NOMO-1 treated with DMSO at 0.1 percent for 48 hours (cell line): Measurements from ENCODE around the gene UBE2Q1.
"Not testable (repeated sequence)": the region's sequence is repeated elsewhere in the genome, so short reads cannot be mapped to it uniquely, and the experiment has no call there.

Experiments
- DNase-seq: peaks from one replicate; lab custom pipeline; 2025; ENCODE audit not compliant: unreplicated experiment; lab: John Stamatoyannopoulos, UW

The UBE2Q1 gene

DNA sequence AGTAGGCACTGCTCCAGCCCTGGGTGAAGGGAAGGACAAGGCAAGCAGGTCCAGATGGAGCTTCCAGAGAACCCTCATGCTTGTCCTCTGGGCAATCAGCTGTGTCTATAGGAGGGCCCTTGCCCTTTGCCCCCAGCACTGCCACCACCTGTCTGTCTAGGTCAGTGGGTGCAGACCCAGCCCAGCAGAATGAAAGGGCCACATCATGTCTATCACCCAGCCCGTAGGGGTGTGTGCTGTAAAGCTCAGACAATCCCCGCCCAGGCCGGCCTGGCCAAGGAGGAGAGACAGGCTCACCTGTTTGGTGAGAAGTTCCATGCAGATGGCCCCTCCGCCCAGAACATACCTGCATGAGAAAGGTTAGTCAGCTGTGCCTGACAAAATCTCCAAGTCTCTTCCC, 7.0 kb downstream of the UBE2Q1 start:
- DNase-seq, result no peak

DNA sequence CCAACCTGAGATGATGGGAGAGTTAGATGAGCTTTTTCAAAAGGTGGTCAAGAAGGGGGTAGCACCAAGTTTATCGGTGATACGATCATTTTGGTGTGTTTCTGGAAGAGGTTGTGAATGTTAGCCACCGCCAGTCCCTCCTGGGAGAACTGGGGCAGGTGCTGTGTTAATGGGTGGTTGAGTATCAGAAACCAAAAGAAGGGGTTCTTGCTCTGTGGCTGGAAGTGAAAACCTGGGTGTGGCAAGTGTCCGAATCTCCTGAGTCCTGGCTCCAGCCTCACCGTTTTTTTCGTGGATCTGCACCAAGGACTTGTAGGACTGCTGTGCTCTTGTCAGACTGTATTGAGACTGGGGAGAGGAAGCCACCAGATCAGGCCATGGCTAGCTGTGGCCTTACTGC, 7.8 kb downstream of the UBE2Q1 start:
- DNase-seq, result no peak

GRCh38 chr1:154550070-154550469, 8.4 kb downstream of the UBE2Q1 start:
- no peak for DNase-seq

GRCh38 chr1:154549202-154549770, 9.2 kb downstream of the UBE2Q1 start:
- DNase-seq, result no peak

- no peak for DNase-seq
These were observed 10.4 kb downstream of the UBE2Q1 start for GRCh38 chr1:154548028-154548427.

DNA sequence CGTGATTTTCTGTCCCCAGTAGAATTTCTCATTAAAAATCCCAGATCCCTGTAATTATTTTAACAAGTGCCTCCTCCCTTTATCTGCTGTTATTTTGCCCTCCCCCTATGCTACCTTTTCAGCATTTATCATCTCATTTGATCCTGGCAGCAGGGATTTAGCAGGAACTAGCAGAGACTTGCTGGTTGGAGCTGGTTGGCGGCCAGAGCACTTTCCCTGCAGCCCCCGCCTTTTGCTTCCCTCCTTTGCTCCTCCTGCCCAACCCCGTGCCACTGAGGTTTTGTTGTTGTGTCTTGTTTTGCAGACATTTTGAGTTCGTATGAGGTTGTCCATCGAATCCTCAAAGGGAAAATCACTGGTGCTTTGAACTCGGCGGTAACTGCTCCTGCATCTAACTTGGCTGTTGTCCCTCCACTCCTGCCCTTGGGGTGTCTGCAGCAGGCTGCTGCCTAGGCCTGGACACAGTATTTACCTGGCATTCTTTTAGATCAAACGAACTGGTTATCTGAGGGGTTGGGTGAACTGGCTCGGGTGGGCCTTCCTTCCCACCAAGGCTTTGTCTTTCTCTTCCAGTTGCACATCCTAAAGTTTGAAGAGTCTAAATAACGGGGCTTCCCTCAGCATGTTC, 11.2 kb downstream of the UBE2Q1 start:
- DNase-seq, result no peak

- peak; percentile 41 for DNase-seq
These were observed 12.0 kb downstream of the UBE2Q1 start for GRCh38 chr1:154546264-154547063.

- no peak for DNase-seq
These were observed 17.2 kb downstream of the UBE2Q1 start for GRCh38 chr1:154541231-154541630.

DNA sequence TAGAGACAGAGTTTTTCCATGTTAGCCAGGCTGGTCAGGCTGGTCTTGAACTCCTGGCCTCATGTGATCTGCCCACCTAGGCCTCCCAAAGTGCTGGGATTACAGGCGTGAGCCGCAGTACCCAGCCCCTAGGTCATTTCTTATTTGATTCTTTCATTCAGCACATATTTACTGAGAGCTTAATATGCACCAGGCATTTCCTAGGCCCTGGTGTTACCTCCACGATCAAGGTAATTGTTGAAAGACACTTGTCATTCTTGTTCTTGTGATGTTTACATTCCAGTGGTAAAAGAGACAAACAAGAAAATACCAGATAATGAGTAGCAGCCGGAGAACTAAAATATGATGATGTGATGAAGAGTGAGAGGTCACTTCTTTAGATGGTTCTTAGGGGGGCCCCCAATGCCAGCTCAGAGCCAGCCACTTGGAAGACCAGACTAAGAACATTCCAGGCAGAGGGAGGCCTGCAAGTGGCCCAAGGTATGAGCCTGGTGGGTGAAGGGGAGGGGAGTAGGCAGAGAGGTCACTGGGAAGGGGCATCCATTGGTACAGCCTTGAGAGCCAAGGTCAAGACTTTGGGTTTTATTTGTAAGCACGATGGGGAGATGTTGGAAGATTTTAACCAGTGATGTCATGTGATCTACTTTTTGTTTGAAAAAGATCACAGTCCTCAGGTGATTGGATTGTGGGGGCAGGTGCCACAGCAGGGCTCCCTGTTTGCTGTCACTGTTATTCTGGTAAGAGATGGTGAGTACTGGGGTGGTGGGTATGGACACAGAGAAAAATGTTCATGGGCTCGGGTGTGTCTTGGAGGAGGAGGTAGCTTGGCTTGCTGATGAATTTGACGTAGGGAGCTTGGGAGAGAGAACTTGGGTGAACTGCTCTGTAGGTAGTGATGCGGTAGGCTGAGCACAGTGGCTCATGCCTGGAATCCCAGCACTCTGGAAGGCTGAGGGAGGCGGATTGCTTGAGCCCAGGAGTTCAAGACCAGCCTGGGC, 18.7 kb downstream of the UBE2Q1 start:
- DNase-seq, result no peak

- DNase-seq, result no peak
These were observed 21.9 kb downstream of the UBE2Q1 start for GRCh38 chr1:154536570-154536969.

- no peak for DNase-seq
These were observed 24.3 kb downstream of the UBE2Q1 start for GRCh38 chr1:154533952-154534844.

GRCh38 chr1:154531950-154532349, 26.5 kb downstream of the UBE2Q1 start:
- DNase-seq, result not testable (repeated sequence)

DNA sequence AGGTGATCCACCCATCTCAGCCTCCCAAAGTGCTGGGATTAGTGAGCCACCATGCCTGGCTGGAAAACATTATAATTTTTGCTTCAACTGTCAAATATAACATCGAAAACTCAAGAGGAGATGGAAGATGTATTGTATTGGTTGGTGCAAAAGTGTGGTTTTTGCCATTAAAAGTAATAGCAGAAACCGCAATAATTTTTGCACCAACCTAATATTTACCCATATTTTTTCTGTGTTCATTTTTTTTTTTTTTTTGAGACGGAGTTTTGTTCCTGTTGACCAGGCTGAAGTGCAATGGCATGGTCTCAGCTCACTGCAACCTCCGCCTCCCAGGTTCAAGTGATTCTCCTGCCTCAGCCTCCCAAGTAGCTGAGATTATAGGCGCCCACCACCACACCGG, 29.2 kb downstream of the UBE2Q1 start:
- no peak for DNase-seq

GRCh38 chr1:154527192-154527591, 31.3 kb downstream of the UBE2Q1 start:
- no peak for DNase-seq

DNA sequence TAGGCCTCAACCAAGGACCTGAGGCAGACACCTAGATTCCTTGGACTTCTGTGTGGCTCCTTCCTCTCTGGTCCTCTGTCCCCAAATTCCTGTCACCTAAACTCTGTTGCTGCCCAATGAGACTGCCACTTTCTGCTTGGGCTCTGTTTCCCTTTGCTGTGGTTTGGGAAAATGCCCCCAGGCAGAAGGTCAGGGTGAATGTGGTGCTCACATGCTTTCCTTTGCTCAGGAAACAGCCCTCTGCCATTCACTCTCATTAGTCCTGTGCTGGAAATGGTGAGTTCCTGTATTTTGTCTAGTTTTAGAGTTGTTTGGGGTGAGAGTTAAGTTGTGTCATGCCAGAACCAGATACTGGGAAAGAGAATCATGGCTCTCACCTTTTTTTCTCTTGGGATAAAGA, 33.6 kb downstream of the UBE2Q1 start:
- no peak for DNase-seq

DNA sequence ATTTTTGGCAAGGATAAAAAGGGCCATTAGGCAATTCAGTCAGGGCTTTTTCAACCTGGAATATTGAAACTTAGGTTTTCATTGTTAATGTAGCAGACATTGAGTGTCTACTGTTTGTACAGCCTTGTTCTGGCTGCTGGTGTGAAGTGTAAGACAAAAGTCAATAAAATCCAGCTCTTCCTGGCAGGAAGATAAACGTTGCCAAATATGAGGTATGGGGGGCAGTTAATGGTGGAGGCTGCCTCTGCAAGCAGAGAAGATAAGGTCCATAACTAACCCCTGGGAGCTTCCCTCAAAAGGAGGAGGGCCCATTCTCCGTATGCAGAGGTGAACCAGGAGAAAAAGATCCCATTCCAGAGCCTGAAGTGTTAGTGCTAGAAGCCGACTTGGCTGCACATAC, 36.8 kb downstream of the UBE2Q1 start:
- DNase-seq, result no peak

GRCh38 chr1:154520333-154520732, 38.1 kb downstream of the UBE2Q1 start:
- no peak for DNase-seq

GRCh38 chr1:154519591-154519991, 38.9 kb downstream of the UBE2Q1 start:
- no peak for DNase-seq

GRCh38 chr1:154517661-154518060, 40.8 kb downstream of the UBE2Q1 start:
- no peak for DNase-seq

DNA sequence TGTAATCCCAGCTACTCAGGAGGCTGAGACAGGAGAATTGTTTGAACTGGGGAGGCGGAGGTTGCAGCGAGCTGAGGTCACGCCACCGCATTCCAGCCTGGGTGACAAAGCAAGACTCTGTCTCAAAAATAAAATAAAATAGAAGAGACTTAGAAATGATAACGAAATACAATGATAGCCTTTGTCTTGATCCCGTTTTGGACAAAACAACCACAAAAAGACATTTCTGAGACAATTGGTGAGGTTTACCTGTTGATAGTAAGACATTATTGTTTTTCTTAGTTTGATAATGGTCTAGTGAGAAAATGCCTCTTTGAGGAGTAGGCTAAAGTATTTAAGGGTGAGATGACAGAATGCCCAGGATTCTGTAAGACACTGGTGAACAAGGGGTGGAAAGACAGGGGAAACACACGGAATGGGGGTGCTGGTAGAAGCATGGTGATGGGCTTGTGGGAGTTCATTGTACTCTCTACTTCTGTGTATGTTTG, 44.4 kb downstream of the UBE2Q1 start:
- no peak for DNase-seq
